HTR-8/SVneo (cell line): ENCODE results near the gene ADGRD1.

ENCODE experiments used
- DNase-seq: peaks from one replicate; pipeline ENCODE4 v3.0.0; 2011; ENCODE audit warnings: low spot score, mixed read lengths; ENCODE audit not compliant: insufficient read length
- FAIRE-seq: peaks from 2 replicates; lab custom pipeline; 2011; peaks lifted over from hg19 to GRCh38; lab: Jason Lieb, UNC

ADGRD1 gene

GRCh38 chr12:131094831-131095805 lies 141.4 kb downstream of the ADGRD1 start:
- DNase-seq, result no peak

GRCh38 chr12:131095826-131096680 lies 142.3 kb downstream of the ADGRD1 start:
- DNase-seq (no peak), FAIRE-seq (no peak)

More at GRCh38 chr12:131094831-131095805, 141.4 kb downstream of the ADGRD1 start:
- no peak for FAIRE-seq

- no peak for DNase-seq
- no peak for FAIRE-seq
These were observed 143.0 kb downstream of the ADGRD1 start for GRCh38 chr12:131096681-131097181.

GRCh38 chr12:131097202-131098177 lies 143.8 kb downstream of the ADGRD1 start:
- FAIRE-seq (no peak), DNase-seq (no peak)

GRCh38 chr12:131098178-131098981 lies 144.7 kb downstream of the ADGRD1 start:
- no peak for DNase-seq
- no peak for FAIRE-seq

GRCh38 chr12:131100031-131100674 lies 146.4 kb downstream of the ADGRD1 start:
- no peak for DNase-seq
- peak; percentile 79 for FAIRE-seq

GRCh38 chr12:131101006-131101405 lies 147.3 kb downstream of the ADGRD1 start:
- FAIRE-seq (no peak), DNase-seq (no peak)

- FAIRE-seq (no peak), DNase-seq (no peak)
These were observed 148.2 kb downstream of the ADGRD1 start for GRCh38 chr12:131101703-131102492.

- no peak for DNase-seq
These were observed 148.8 kb downstream of the ADGRD1 start for GRCh38 chr12:131102493-131102931.

GRCh38 chr12:131102991-131103668 lies 149.4 kb downstream of the ADGRD1 start:
- DNase-seq (no peak), FAIRE-seq (no peak)

More at GRCh38 chr12:131102493-131102931, 148.8 kb downstream of the ADGRD1 start:
- FAIRE-seq, result no peak

GRCh38 chr12:131103669-131104462 lies 150.2 kb downstream of the ADGRD1 start:
- DNase-seq (no peak), FAIRE-seq (no peak)

GRCh38 chr12:131104463-131105350 lies 151.0 kb downstream of the ADGRD1 start:
- DNase-seq (peak; percentile 72), FAIRE-seq (no peak)

- DNase-seq (no peak), FAIRE-seq (no peak)
These were observed 151.6 kb downstream of the ADGRD1 start for GRCh38 chr12:131105351-131105735.

- FAIRE-seq (no peak), DNase-seq (no peak)
These were observed 152.1 kb downstream of the ADGRD1 start for GRCh38 chr12:131105736-131106348.
